Measurements from ENCODE around the gene SUCLG2. TPM values are rescaled to one million over a fixed set of nuclear protein-coding genes. Genes with fewer than 3 reads are reported as not detected.

SUCLG2 gene
- polyA plus RNA-seq, 1 donor (not counting 4 experiments of a cell fraction or from before 2014, with no cell fraction given), result 26.7 TPM

GRCh38 chr3:67642734-67643133, 11.7 kb downstream of the SUCLG2 start:
- no peak for FAIRE-seq
- no peak overlapping the region for H3K4me2 ChIP-seq (ENCODE audit: control insufficient read depth, extremely low read depth, insufficient read depth, low read depth, low read length)
- H3K79me2 ChIP-seq (ENCODE audit: control insufficient read depth, insufficient read depth, low read length), result peaks cover 38% of the 10 kb centered on the region
- H3K27me3 ChIP-seq (ENCODE audit: control insufficient read depth, extremely low read depth, insufficient read depth, low read length), result no peaks in the 10 kb centered on the region
- H3K4me3 ChIP-seq (ENCODE audit: control insufficient read depth in 2 of 3, extremely low read depth in 1 of 3, insufficient read depth in 2 of 3, low read depth in 1 of 3, low read length in 3 of 3), result no peak overlapping the region
- H3K9ac ChIP-seq (ENCODE audit: control insufficient read depth, extremely low read depth, insufficient read depth, low read length), result no peak overlapping the region
- no peak for TF ChIP-seq CTCF (optimal IDR thresholded peaks at IDR 0.05 in 1 of 3, IDR thresholded peaks at IDR 0.05 in 1 of 3, conservative IDR thresholded peaks at IDR 0.05 in 1 of 3; ENCODE audit: extremely low read depth in 1 of 3, insufficient read depth in 2 of 3, low read length in 3 of 3)
- TF ChIP-seq EZH2 (IDR thresholded peaks at IDR 0.05; ENCODE audit: low read length), result no peak
- H3K27ac ChIP-seq (ENCODE audit: control insufficient read depth, insufficient read depth, low read length), result no peak overlapping the region
- DNase-seq (ENCODE audit: low read depth, low spot score), result no peak
- dilution Hi-C loops (cut with MboI; ENCODE audit: extremely low pct_ligation_motif_present, low sequenced_read_pairs), result no loop called here
- H4K20me1 ChIP-seq (ENCODE audit: control insufficient read depth, extremely low read depth, insufficient read depth, low read length), result no peaks in the 10 kb centered on the region
- H3K9me1 ChIP-seq (ENCODE audit: control insufficient read depth, extremely low read depth, insufficient read depth, low read length), result no peaks in the 10 kb centered on the region
- peaks cover 0 to 1% of the 10 kb centered on the region in 2 experiments for H3K36me3 ChIP-seq (ENCODE audit: control insufficient read depth in 2 of 2, extremely low read depth in 1 of 2, insufficient read depth in 2 of 2, low read length in 2 of 2)
- H2AFZ ChIP-seq (ENCODE audit: control insufficient read depth, low read length), result no peak overlapping the region
- H3K9me3 ChIP-seq (ENCODE audit: control insufficient read depth, low read depth, low read length), result no peaks in the 10 kb centered on the region
- peaks cover 6% of the 10 kb centered on the region for H3K4me1 ChIP-seq (ENCODE audit: control insufficient read depth, extremely low read depth, insufficient read depth, low read length)

- no peak for DNase-seq (ENCODE audit: low read depth, low spot score)
- H3K4me1 ChIP-seq (ENCODE audit: control insufficient read depth, extremely low read depth, insufficient read depth, low read length), result peaks cover 1% of the 10 kb centered on the region
- no peaks in the 10 kb centered on the region for H4K20me1 ChIP-seq (ENCODE audit: control insufficient read depth, extremely low read depth, insufficient read depth, low read length)
- no peaks in the 10 kb centered on the region for H3K27me3 ChIP-seq (ENCODE audit: control insufficient read depth, extremely low read depth, insufficient read depth, low read length)
- no peak for TF ChIP-seq EZH2 (IDR thresholded peaks at IDR 0.05; ENCODE audit: low read length)
- TF ChIP-seq CTCF (optimal IDR thresholded peaks at IDR 0.05 in 1 of 3, IDR thresholded peaks at IDR 0.05 in 1 of 3, conservative IDR thresholded peaks at IDR 0.05 in 1 of 3; ENCODE audit: extremely low read depth in 1 of 3, insufficient read depth in 2 of 3, low read length in 3 of 3), result no peak
- no peak overlapping the region for H2AFZ ChIP-seq (ENCODE audit: control insufficient read depth, low read length)
- no peak overlapping the region for H3K4me2 ChIP-seq (ENCODE audit: control insufficient read depth, extremely low read depth, insufficient read depth, low read depth, low read length)
- H3K9me3 ChIP-seq (ENCODE audit: control insufficient read depth, low read depth, low read length), result no peaks in the 10 kb centered on the region
- H3K27ac ChIP-seq (ENCODE audit: control insufficient read depth, insufficient read depth, low read length), result no peak overlapping the region
- H3K36me3 ChIP-seq (ENCODE audit: control insufficient read depth in 2 of 2, extremely low read depth in 1 of 2, insufficient read depth in 2 of 2, low read length in 2 of 2), result peaks cover 0 to 1% of the 10 kb centered on the region in 2 experiments
- no peak overlapping the region for H3K4me3 ChIP-seq (ENCODE audit: control insufficient read depth in 2 of 3, extremely low read depth in 1 of 3, insufficient read depth in 2 of 3, low read depth in 1 of 3, low read length in 3 of 3)
- dilution Hi-C loops (cut with MboI; ENCODE audit: extremely low pct_ligation_motif_present, low sequenced_read_pairs), result no loop called here
- H3K9ac ChIP-seq (ENCODE audit: control insufficient read depth, extremely low read depth, insufficient read depth, low read length), result no peak overlapping the region
- no peak for FAIRE-seq
- H3K79me2 ChIP-seq (ENCODE audit: control insufficient read depth, insufficient read depth, low read length), result peaks cover 38% of the 10 kb centered on the region
- H3K9me1 ChIP-seq (ENCODE audit: control insufficient read depth, extremely low read depth, insufficient read depth, low read length), result no peaks in the 10 kb centered on the region
Measured at GRCh38 chr3:67642190-67642589, 12.2 kb downstream of the SUCLG2 start.
